Gastroesophageal sphincter (tissue), 3 donors: Measurements from ENCODE around the gene NKAIN2.
"Not testable (repeated sequence)": the region's sequence is repeated elsewhere in the genome, so short reads cannot be mapped to it uniquely, and the experiment has no call there.

Source experiments
- CTCF ChIP-seq, 4 experiments: fragments of 200-600 bp in 2 of 4; fragments of 450-650 bp in 2 of 4; sonication (generic) in 1 of 4; IDR thresholded peaks; one replicate each; pipeline ENCODE4 v1.5.1; 2017 to 2019; ENCODE audit warnings: antibody characterized with exemption in 4 of 4, mild to moderate bottlenecking in 2 of 4, moderate library complexity in 2 of 4
- EP300 ChIP-seq: sonication (generic); formaldehyde crosslinking; IDR thresholded peaks from one replicate; pipeline ENCODE4 v1.6.1; 2017; ENCODE audit warnings: antibody characterized with exemption, mild to moderate bottlenecking
- POLR2A ChIP-seq, 2 donors: fragments of 450-650 bp; IDR thresholded peaks; one replicate each; pipeline ENCODE4 v1.6.1; 2017; ENCODE audit warnings: antibody characterized with exemption in 2 of 2, mild to moderate bottlenecking in 2 of 2, moderate library complexity in 1 of 2
- POLR2AphosphoS5 ChIP-seq: sonication (generic); formaldehyde crosslinking; IDR thresholded peaks from one replicate; pipeline ENCODE4 v1.6.1; 2017; ENCODE audit warnings: antibody characterized with exemption

DNA sequence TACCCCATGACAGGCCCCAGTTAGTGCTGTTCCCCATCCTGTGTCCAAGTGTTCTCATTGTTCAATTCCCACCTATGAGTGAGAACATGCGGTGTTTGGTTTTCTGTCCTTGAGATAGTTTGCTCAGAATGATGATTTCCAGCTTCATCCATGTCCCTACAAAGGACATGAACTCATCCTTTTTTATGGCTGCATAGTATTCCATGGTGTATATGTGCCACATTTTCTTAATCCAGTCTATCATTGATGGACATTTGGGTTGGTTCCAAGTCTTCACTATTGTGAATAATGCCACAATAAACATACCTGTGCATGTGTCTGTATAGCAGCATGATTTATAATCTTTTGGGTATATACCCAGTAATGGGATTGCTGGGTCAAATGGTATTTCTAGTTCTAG lies 218.4 kb downstream of the NKAIN2 start:
- TF ChIP-seq CTCF (IDR thresholded peaks at IDR 0.05); POLR2AphosphoS5; EP300; POLR2A (IDR thresholded peaks at IDR 0.05): not testable (repeated sequence)
